Smooth muscle cell (in vitro differentiated cells): ENCODE measurements around the gene FREM2. TPM values are rescaled to one million over a fixed set of nuclear protein-coding genes. Genes with fewer than 3 reads are reported as not detected.

Experiments
- DNase-seq: peaks from one replicate; lab custom pipeline; 2025; ENCODE audit not compliant: unreplicated experiment; lab: John Stamatoyannopoulos, UW
- H2AFZ ChIP-seq: fragments of 200-600 bp; sonication (generic); 2 replicates; pipeline ENCODE4 v1.6.0; 2016; ENCODE audit warnings: antibody characterized with exemption, low read depth, mild to moderate bottlenecking
- H3F3A ChIP-seq: fragments of 200-600 bp; sonication (generic); 2 replicates; pipeline ENCODE4 v1.6.0; 2017; ENCODE audit warnings: antibody characterized with exemption, low read depth
- H3K27ac ChIP-seq: fragments of 200-600 bp; sonication (generic); 2 replicates; pipeline ENCODE4 v1.5.1; 2016; ENCODE audit warnings: low read depth, mild to moderate bottlenecking
- H3K27me3 ChIP-seq: fragments of 200-600 bp; sonication (generic); 2 replicates; pipeline ENCODE4 v1.6.1; 2016; ENCODE audit warnings: low read depth, mild to moderate bottlenecking
- H3K36me3 ChIP-seq: fragments of 200-600 bp; sonication (generic); 2 replicates; pipeline ENCODE4 v1.5.1; 2016; ENCODE audit warnings: low read depth
- H3K4me1 ChIP-seq: fragments of 200-600 bp; sonication (generic); 2 replicates; pipeline ENCODE4 v1.5.1; 2016; ENCODE audit warnings: low read depth
- H3K4me2 ChIP-seq: fragments of 200-600 bp; sonication (generic); 2 replicates; pipeline ENCODE4 v1.6.0; 2016; ENCODE audit warnings: mild to moderate bottlenecking
- H3K4me3 ChIP-seq: fragments of 200-600 bp; sonication (generic); 2 replicates; pipeline ENCODE4 v1.5.1; 2016; ENCODE audit warnings: mild to moderate bottlenecking
- H3K79me2 ChIP-seq: fragments of 200-600 bp; sonication (generic); 2 replicates; pipeline ENCODE4 v1.6.0; 2016; ENCODE audit warnings: low read depth, mild to moderate bottlenecking
- H3K9ac ChIP-seq: fragments of 200-600 bp; sonication (generic); 2 replicates; pipeline ENCODE4 v1.6.0; 2016; ENCODE audit warnings: low read depth
- H3K9me3 ChIP-seq: fragments of 200-600 bp; sonication (generic); replicated peaks from 2 replicates; pipeline ENCODE4 v1.5.1; 2016; ENCODE audit warnings: low read depth
- H4K20me1 ChIP-seq: fragments of 200-600 bp; sonication (generic); 2 replicates; pipeline ENCODE4 v1.6.0; 2016; ENCODE audit warnings: low read depth
- CTCF ChIP-seq: fragments of 200-600 bp; sonication (generic); IDR thresholded peaks from 2 replicates; pipeline ENCODE4 v1.5.1; 2017; ENCODE audit warnings: borderline replicate concordance, mild to moderate bottlenecking, antibody characterized with exemption; ENCODE audit not compliant: insufficient read depth, poor library complexity, severe bottlenecking
- WGBS: methylation state at CpG from one replicate; pipeline ENCODE4 v1.1.7; 2016; ENCODE audit warnings: low lambda C conversion rate; 5-methylcytosine and 5-hydroxymethylcytosine counted together
- polyA plus RNA-seq: library from polyadenylated mRNA; unstranded; fragments of >200 nt; fragmentation: Nextera tagmentation; extraction: Ambion mirVana; gene quantifications from 2 replicates; pipeline ENCODE4 v1.2.1, GENCODE V29; 2016
- total RNA-seq: library from RNA; depleted of rRNA; stranded (reverse); fragments of >200 nt; gene quantifications from 2 replicates; pipeline ENCODE4 v1.2.3, GENCODE V29; 2014

The FREM2 gene
- total and polyA plus RNA-seq, 2 experiments from 2014 or later = 2.7 TPM; not detected in 1

GRCh38 chr13:38899571-38899970 lies 212.7 kb downstream of the FREM2 start:
- TF ChIP-seq CTCF = no peak
- Histone ChIP-seq H3K79me2 (no peaks in the 10 kb centered on the region), H3K4me3 (no peak overlapping the region), H2AFZ (no peak overlapping the region), H3K9ac (no peak overlapping the region), H3K27ac (no peak overlapping the region), H3K36me3 (no peaks in the 10 kb centered on the region), H3K9me3 (no peaks in the 10 kb centered on the region), H3K4me1 (no peaks in the 10 kb centered on the region), H3F3A (no peaks in the 10 kb centered on the region), H3K4me2 (no peak overlapping the region), H3K27me3 (no peaks in the 10 kb centered on the region), H4K20me1 (no peaks in the 10 kb centered on the region)
- DNase-seq = no peak
- 88% methylated on average over 4 of the region's 4 CpGs for WGBS

GRCh38 chr13:38900188-38900587 lies 213.3 kb downstream of the FREM2 start:
- DNase-seq = no peak
- 63% methylated on average over 3 of the region's 3 CpGs for WGBS
- Histone ChIP-seq H3K79me2 (no peaks in the 10 kb centered on the region), H3K27ac (no peak overlapping the region), H3K36me3 (no peaks in the 10 kb centered on the region), H2AFZ (no peak overlapping the region), H4K20me1 (no peaks in the 10 kb centered on the region), H3K9ac (no peak overlapping the region), H3K4me3 (no peak overlapping the region), H3K4me1 (no peaks in the 10 kb centered on the region), H3K4me2 (no peak overlapping the region), H3K9me3 (no peaks in the 10 kb centered on the region), H3F3A (no peaks in the 10 kb centered on the region), H3K27me3 (no peaks in the 10 kb centered on the region)
- TF ChIP-seq CTCF = peak; percentile 3

DNA sequence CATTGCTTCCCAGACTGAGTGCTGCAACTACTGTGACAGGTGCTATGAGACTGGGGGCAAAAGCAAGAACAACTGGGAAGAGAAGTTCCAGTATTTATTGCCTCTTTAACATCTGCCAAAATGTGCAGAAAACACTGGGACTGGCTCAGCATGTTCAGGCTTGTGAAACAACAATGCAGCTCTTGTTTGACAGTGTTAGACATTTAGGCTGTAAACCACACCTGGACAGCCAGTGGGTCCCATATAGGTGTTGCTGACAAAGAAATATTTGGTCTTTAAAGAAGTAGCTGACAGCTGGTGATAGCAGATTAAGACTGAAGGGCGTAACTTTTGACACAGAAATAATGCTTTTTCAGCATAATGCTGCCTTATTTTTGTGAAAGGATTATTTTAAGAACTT lies 215.7 kb downstream of the FREM2 start:
- H3K27ac ChIP-seq = no peak overlapping the region

More for the DNA sequence above, 215.7 kb downstream of the FREM2 start:
- Histone ChIP-seq H3K4me3 (no peak overlapping the region), H3K9me3 (no peaks in the 10 kb centered on the region), H3K4me1 (no peaks in the 10 kb centered on the region), H4K20me1 (no peaks in the 10 kb centered on the region), H3K27me3 (no peaks in the 10 kb centered on the region), H3K79me2 (no peaks in the 10 kb centered on the region), H3K4me2 (no peak overlapping the region), H3K36me3 (no peaks in the 10 kb centered on the region), H3K9ac (no peak overlapping the region), H3F3A (no peaks in the 10 kb centered on the region), H2AFZ (no peak overlapping the region)
- TF ChIP-seq CTCF = no peak
- 86% methylated on average over 1 of the region's 1 CpG for WGBS
- DNase-seq = no peak
